ENCODE data around the gene DYNLT4. TPM values are rescaled to one million over a fixed set of nuclear protein-coding genes. Genes with fewer than 3 reads are reported as not detected.

DYNLT4 gene
- total and polyA plus RNA-seq, 3 donors from 2014 or later = 0.47 to 4.0 (median 3.2) TPM

GRCh38 chr1:44830900-44831304, 23.8 kb upstream of the DYNLT4 start:
- no peak overlapping the region for H3K4me3 ChIP-seq
- H3K36me3 ChIP-seq (ENCODE audit: low read depth, missing control alignments) = no peaks in the 10 kb centered on the region
- TF ChIP-seq POLR2A (IDR thresholded peaks at IDR 0.05) (no peak), CTCF (IDR thresholded peaks at IDR 0.05) (no peak)
- intact Hi-C loops (cut with DNase I; ENCODE audit: low total_unique reads) = loop anchor here (10.0 kb wide), 1 partner anchor 184 kb away; the partner anchor contains the start of genes HECTD3 and UROD
- H3K27ac ChIP-seq = no peak overlapping the region
- no peaks in the 10 kb centered on the region for H3K9me3 ChIP-seq
- H3K4me1 ChIP-seq = peaks cover 53% of the 10 kb centered on the region
- WGBS, 2 donors = 37 to 75% methylated on average over 2 to 10 of the region's 10 CpGs
- no peaks in the 10 kb centered on the region for H3K27me3 ChIP-seq
- DNase-seq = no peak

GRCh38 chr1:44829506-44830384, 22.6 kb upstream of the DYNLT4 start:
- no peak for DNase-seq
- intact Hi-C loops (cut with DNase I; ENCODE audit: low total_unique reads) = loop anchor here (10.0 kb wide), 1 partner anchor 185 kb away; the partner anchor contains the start of genes HECTD3 and UROD
- peaks cover 42% of the 10 kb centered on the region for H3K4me1 ChIP-seq

GRCh38 chr1:44828841-44829440, 21.8 kb upstream of the DYNLT4 start:
- Histone ChIP-seq H3K4me1 (peaks cover 34% of the 10 kb centered on the region), H3K27ac (no peak overlapping the region), H3K27me3 (no peaks in the 10 kb centered on the region), H3K4me3 (no peak overlapping the region), H3K9me3 (no peaks in the 10 kb centered on the region), H3K36me3 (ENCODE audit: low read depth, missing control alignments) (no peaks in the 10 kb centered on the region)
- WGBS, 2 donors = 76 to 94% methylated on average over 9 to 12 of the region's 15 CpGs
- no peak for TF ChIP-seq CTCF (IDR thresholded peaks at IDR 0.05)
- no peak for TF ChIP-seq POLR2A (IDR thresholded peaks at IDR 0.05)
- DNase-seq = no peak
- intact Hi-C loops (cut with DNase I; ENCODE audit: low total_unique reads) = no loop called here

More at GRCh38 chr1:44829506-44830384, 22.6 kb upstream of the DYNLT4 start:
- TF ChIP-seq POLR2A (IDR thresholded peaks at IDR 0.05) (no peak), CTCF (IDR thresholded peaks at IDR 0.05) (no peak)
- 45 to 62% methylated on average over 5 to 12 of the region's 12 CpGs for WGBS, 2 donors
- H3K9me3 ChIP-seq = no peaks in the 10 kb centered on the region
- H3K27me3 ChIP-seq = no peaks in the 10 kb centered on the region
- H3K27ac ChIP-seq = peak overlapping the region in 1 of 2 donors; percentile 41
- H3K4me3 ChIP-seq = no peak overlapping the region
- no peaks in the 10 kb centered on the region for H3K36me3 ChIP-seq (ENCODE audit: low read depth, missing control alignments)

GRCh38 chr1:44828003-44828651, 21.0 kb upstream of the DYNLT4 start:
- Histone ChIP-seq H3K27me3 (no peaks in the 10 kb centered on the region), H3K9me3 (no peaks in the 10 kb centered on the region), H3K4me3 (no peak overlapping the region), H3K27ac (no peak overlapping the region), H3K36me3 (ENCODE audit: low read depth, missing control alignments) (no peaks in the 10 kb centered on the region), H3K4me1 (peaks cover 25% of the 10 kb centered on the region)
- TF ChIP-seq CTCF (IDR thresholded peaks at IDR 0.05) = no peak
- TF ChIP-seq POLR2A (IDR thresholded peaks at IDR 0.05) = no peak
- no peak for DNase-seq
- 91 to 92% methylated on average over 20 to 21 of the region's 21 CpGs for WGBS, 2 donors
- intact Hi-C loops (cut with DNase I; ENCODE audit: low total_unique reads) = no loop called here

Data from testis (tissue), 3 donors.